HL-60 (cell line): ENCODE measurements around the gene EFCAB6.

Experiments
- DNase-seq, 2 experiments: peaks; one replicate each; pipeline ENCODE4 v3.0.0-alpha.2; 2010 to 2020; ENCODE audit warnings: low read depth in 1 of 2, low spot score in 1 of 2
- H3K27ac ChIP-seq: fragments of 250-450 bp; sonication (Bioruptor Pico); replicated peaks from 2 replicates; pipeline ENCODE4 v1.5.1; 2020; ENCODE audit warnings: mild to moderate bottlenecking, moderate library complexity
- H3K27me3 ChIP-seq: fragments of 250-450 bp; sonication (Bioruptor Pico); 2 replicates; pipeline ENCODE4 v1.5.1; 2021; ENCODE audit warnings: mild to moderate bottlenecking, moderate library complexity; ENCODE audit not compliant: insufficient read depth, poor library complexity, severe bottlenecking
- H3K4me3 ChIP-seq: replicated peaks from 2 replicates; pipeline ENCODE4 v1.5.1; 2011; ENCODE audit warnings: mild to moderate bottlenecking, control low read depth, low read length; ENCODE audit not compliant: insufficient read depth
- CTCF ChIP-seq: IDR thresholded peaks from one replicate; pipeline ENCODE4 v1.5.1; 2011; ENCODE audit warnings: low read length, control low read depth, inconsistent platforms; ENCODE audit not compliant: insufficient read depth
- GABPA ChIP-seq: IDR thresholded peaks from 2 replicates; pipeline ENCODE4 v1.6.1; 2012; ENCODE audit warnings: low read depth
- POLR2AphosphoS5 ChIP-seq: IDR thresholded peaks from 2 replicates; pipeline ENCODE4 v1.6.1; 2012; ENCODE audit warnings: low read depth
- SPI1 ChIP-seq: IDR thresholded peaks from 2 replicates; pipeline ENCODE4 v1.6.1; 2012; ENCODE audit warnings: low read depth, mild to moderate bottlenecking, borderline replicate concordance
- TF ChIP-seq, protein P1 (sequence below): IDR thresholded peaks from 2 replicates; pipeline ENCODE4 v1.6.1; 2012; ENCODE audit warnings: low read depth; ENCODE audit not compliant: insufficient replicate concordance

EFCAB6 gene

GRCh38 chr22:43852573-43853327, 40.6 kb upstream of the EFCAB6 start:
- TF ChIP-seq GABPA (no peak), POLR2AphosphoS5 (no peak), CTCF (no peak), SPI1 (no peak)
- TF ChIP-seq, protein P1, sequence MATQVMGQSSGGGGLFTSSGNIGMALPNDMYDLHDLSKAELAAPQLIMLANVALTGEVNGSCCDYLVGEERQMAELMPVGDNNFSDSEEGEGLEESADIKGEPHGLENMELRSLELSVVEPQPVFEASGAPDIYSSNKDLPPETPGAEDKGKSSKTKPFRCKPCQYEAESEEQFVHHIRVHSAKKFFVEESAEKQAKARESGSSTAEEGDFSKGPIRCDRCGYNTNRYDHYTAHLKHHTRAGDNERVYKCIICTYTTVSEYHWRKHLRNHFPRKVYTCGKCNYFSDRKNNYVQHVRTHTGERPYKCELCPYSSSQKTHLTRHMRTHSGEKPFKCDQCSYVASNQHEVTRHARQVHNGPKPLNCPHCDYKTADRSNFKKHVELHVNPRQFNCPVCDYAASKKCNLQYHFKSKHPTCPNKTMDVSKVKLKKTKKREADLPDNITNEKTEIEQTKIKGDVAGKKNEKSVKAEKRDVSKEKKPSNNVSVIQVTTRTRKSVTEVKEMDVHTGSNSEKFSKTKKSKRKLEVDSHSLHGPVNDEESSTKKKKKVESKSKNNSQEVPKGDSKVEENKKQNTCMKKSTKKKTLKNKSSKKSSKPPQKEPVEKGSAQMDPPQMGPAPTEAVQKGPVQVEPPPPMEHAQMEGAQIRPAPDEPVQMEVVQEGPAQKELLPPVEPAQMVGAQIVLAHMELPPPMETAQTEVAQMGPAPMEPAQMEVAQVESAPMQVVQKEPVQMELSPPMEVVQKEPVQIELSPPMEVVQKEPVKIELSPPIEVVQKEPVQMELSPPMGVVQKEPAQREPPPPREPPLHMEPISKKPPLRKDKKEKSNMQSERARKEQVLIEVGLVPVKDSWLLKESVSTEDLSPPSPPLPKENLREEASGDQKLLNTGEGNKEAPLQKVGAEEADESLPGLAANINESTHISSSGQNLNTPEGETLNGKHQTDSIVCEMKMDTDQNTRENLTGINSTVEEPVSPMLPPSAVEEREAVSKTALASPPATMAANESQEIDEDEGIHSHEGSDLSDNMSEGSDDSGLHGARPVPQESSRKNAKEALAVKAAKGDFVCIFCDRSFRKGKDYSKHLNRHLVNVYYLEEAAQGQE, result no peak
- H3K27ac ChIP-seq, result no peak overlapping the region
- DNase-seq, result peak; percentile 11 to 25
- no peak overlapping the region for H3K4me3 ChIP-seq
- peaks cover 6% of the 10 kb centered on the region for H3K27me3 ChIP-seq

DNA sequence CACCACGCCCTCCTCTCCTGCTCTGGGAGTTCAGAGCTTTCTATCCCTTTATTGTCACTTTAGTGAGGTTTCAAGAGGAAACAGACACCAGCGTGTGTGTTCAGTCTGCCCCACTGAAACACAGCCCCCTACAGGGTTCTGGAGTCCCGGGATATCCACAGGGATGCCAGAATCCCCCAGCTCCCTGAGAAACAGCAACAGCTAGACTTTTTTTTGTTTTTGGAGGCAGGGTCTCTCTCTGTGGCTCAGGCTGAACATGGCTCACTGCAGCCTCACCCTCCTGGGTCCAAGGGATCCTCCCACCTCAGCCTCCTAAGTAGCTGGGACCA, 39.8 kb upstream of the EFCAB6 start:
- TF ChIP-seq CTCF (no peak), GABPA (no peak), POLR2AphosphoS5 (no peak), SPI1 (no peak)
- TF ChIP-seq, protein P1, result no peak
- H3K27ac ChIP-seq, result no peak overlapping the region
- H3K27me3 ChIP-seq, result peaks cover 6% of the 10 kb centered on the region
- no peak for DNase-seq
- H3K4me3 ChIP-seq, result no peak overlapping the region

DNA sequence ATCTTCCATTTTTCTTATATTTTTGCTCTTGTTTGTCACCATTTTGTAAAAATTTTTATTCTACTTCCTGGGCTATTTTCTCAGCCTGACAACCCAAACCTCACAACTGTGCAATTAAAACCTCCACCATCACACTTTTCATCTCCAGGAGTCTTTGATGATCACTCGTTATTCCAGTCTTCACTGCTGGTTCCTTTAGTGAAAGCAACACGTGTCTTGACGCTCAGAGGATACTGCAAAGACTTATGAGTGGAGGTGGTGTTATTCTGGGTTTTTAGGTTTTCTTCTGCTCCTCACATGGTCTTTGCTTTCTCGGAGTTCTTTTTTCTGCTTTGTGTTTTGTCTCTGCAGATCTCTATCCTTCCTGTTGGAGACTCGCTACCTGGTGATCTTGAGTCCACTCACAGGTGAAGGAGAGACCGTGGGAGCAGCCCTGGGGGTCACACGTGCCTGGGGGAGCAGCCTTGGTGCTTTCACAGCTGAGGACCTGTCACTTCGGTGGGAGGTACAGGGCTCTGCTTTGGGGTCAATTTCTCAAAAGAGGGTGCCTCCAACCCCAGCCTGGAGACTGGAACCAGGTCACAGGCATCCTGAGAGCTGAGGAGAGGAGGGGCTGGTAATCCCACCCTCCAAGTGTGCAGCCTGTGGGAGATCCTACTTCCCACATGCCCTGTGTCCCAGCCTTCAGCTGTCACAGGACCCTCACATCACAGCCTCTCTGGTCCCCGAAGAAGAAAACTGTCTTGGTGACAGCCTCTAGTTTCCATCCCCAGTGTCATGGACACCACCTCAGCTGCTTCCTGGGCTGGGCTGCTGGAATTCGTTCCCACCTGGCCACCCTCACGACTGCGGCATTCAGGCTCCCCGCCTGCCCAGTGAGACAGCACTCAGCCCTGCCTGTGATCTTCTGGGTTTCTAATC, 39.2 kb upstream of the EFCAB6 start:
- Histone ChIP-seq H3K27ac (no peak overlapping the region), H3K27me3 (peaks cover 6% of the 10 kb centered on the region), H3K4me3 (no peak overlapping the region)
- no peak for TF ChIP-seq POLR2AphosphoS5
- no peak for TF ChIP-seq CTCF
- TF ChIP-seq GABPA, result no peak
- TF ChIP-seq, protein P1, result no peak
- DNase-seq, result no peak
